Stimulated activated CD4-positive, alpha-beta T cell treated with anti-CD3 and anti-CD28 coated beads, Interleukin-4, amount 100 ng/mL, for 4 hours (primary cell): ENCODE results near the gene ZDHHC23.

Experiments
- DNase-seq, 2 experiments: peaks; one replicate each; pipeline ENCODE4 v3.0.0-alpha.2; 2020

The ZDHHC23 gene

GRCh38 chr3:114011059-114011797 is 63.4 kb downstream of the ZDHHC23 start:
- DNase-seq: no peak
